SU-DHL-6 (cell line): Measurements from ENCODE around the gene KCND3.

Experiments used
- H2AFZ ChIP-seq: fragments of 200-600 bp; sonication (generic); 2 replicates; pipeline ENCODE4 v1.6.1; 2014; ENCODE audit warnings: low read depth, mild to moderate bottlenecking, moderate library complexity, mixed read lengths, antibody characterized with exemption, low read length; ENCODE audit not compliant: severe bottlenecking
- H3F3A ChIP-seq: fragments of 200-600 bp; shearing (Covaris generic); 2 replicates; pipeline ENCODE4 v1.6.0; 2016; ENCODE audit warnings: antibody characterized with exemption, mild to moderate bottlenecking; ENCODE audit not compliant: insufficient read depth
- H3K27ac ChIP-seq: fragments of 200-600 bp; sonication (generic); 2 replicates; pipeline ENCODE4 v1.5.1; 2016; ENCODE audit warnings: low read depth, mild to moderate bottlenecking, low read length, moderate library complexity, mixed read lengths
- H3K27me3 ChIP-seq: fragments of 200-600 bp; sonication (generic), shearing (Covaris generic); 2 replicates; pipeline ENCODE4 v1.6.0; 2014; ENCODE audit warnings: mild to moderate bottlenecking, low read length
- H3K36me3 ChIP-seq: fragments of 200-600 bp; sonication (generic); 2 replicates; pipeline ENCODE4 v1.6.1; 2014; ENCODE audit warnings: mild to moderate bottlenecking, low read length, mixed read lengths
- H3K4me2 ChIP-seq: fragments of 300-600, 200-600 bp; shearing (Covaris generic), sonication (generic); 2 replicates; pipeline ENCODE4 v1.6.0; 2014; ENCODE audit warnings: low read length, low read depth, mild to moderate bottlenecking; ENCODE audit not compliant: poor library complexity, severe bottlenecking
- H3K4me3 ChIP-seq: fragments of 200-600 bp; sonication (generic); 2 replicates; pipeline ENCODE4 v1.5.1; 2014; ENCODE audit warnings: antibody characterized with exemption, low read length, mild to moderate bottlenecking, mixed read lengths; ENCODE audit not compliant: insufficient read depth, poor library complexity, severe bottlenecking
- H3K79me2 ChIP-seq: fragments of 200-600 bp; sonication (generic); 2 replicates; pipeline ENCODE4 v1.6.1; 2014; ENCODE audit warnings: mild to moderate bottlenecking, low read length, moderate library complexity; ENCODE audit not compliant: insufficient read depth
- H3K9ac ChIP-seq: fragments of 200-600 bp; sonication (generic); 2 replicates; pipeline ENCODE4 v1.7.0; 2014; ENCODE audit warnings: mild to moderate bottlenecking, low read length
- H3K9me2 ChIP-seq: fragments of 200-600 bp; sonication (generic); replicated peaks from 2 replicates; pipeline ENCODE4 v1.6.1; 2014; ENCODE audit warnings: low read length; ENCODE audit not compliant: insufficient read depth
- H3K9me3 ChIP-seq: fragments of 200-600 bp; sonication (generic); 2 replicates; pipeline ENCODE4 v1.6.1; 2014; ENCODE audit warnings: low read length, mixed read lengths; ENCODE audit not compliant: insufficient read depth
- H4K20me1 ChIP-seq: fragments of 200-600 bp; sonication (generic); 2 replicates; pipeline ENCODE4 v1.6.1; 2014; ENCODE audit warnings: low read depth, mild to moderate bottlenecking, antibody characterized with exemption, low read length, moderate library complexity, mixed read lengths
- EZH2phosphoT487 ChIP-seq: fragments of 200-600 bp; sonication (generic), shearing (Covaris generic); conservative IDR thresholded peaks from 2 replicates; pipeline ENCODE4 v1.6.1; 2018; ENCODE audit warnings: mild to moderate bottlenecking, antibody characterized with exemption, low read length, moderate library complexity, mixed read lengths
- TF ChIP-seq, protein P1 (sequence below): fragments of 200-600 bp; sonication (generic); IDR thresholded peaks from one replicate; pipeline ENCODE4 v1.5.1; 2017; ENCODE audit warnings: antibody characterized with exemption, mild to moderate bottlenecking, low read length, moderate library complexity; ENCODE audit not compliant: insufficient read depth, poor library complexity, severe bottlenecking

Gene KCND3

DNA sequence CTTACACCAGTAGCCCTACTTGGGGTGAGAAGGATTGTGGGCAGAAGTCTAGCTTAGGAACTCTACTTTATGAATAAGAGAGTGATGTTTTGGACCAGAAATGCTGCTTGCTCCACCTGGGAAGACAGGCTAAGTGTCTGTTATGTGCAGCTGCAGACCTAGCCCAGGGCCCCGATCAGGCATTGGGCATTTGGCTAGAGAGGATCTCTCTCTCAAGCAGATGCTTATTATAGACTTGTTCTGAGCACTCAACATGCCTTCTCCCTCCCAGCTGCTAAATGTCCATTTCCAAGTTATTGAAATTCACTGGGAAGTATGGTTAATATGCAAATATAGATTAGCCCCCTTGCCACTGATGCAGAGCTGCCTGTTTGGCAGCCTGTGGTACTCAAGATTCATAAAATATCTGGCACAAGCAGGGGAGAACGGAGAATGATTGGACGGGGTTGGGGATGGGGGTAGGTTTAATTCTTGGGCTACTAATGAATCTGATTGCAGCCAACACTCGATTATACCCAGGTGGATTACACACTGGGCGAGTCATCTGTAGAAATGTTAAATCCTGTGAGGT lies 115.9 kb downstream of the KCND3 start:
- Histone ChIP-seq H3K9ac (no peak overlapping the region), H3K9me2 (no peaks in the 10 kb centered on the region), H3K36me3 (no peaks in the 10 kb centered on the region), H3F3A (no peaks in the 10 kb centered on the region), H3K79me2 (no peaks in the 10 kb centered on the region), H3K27ac (no peak overlapping the region), H3K9me3 (no peaks in the 10 kb centered on the region), H3K4me3 (no peak overlapping the region), H2AFZ (no peak overlapping the region), H3K4me2 (no peak overlapping the region), H4K20me1 (no peaks in the 10 kb centered on the region), H3K27me3 (no peaks in the 10 kb centered on the region)
- no peak for TF ChIP-seq EZH2phosphoT487
- TF ChIP-seq, protein P1, sequence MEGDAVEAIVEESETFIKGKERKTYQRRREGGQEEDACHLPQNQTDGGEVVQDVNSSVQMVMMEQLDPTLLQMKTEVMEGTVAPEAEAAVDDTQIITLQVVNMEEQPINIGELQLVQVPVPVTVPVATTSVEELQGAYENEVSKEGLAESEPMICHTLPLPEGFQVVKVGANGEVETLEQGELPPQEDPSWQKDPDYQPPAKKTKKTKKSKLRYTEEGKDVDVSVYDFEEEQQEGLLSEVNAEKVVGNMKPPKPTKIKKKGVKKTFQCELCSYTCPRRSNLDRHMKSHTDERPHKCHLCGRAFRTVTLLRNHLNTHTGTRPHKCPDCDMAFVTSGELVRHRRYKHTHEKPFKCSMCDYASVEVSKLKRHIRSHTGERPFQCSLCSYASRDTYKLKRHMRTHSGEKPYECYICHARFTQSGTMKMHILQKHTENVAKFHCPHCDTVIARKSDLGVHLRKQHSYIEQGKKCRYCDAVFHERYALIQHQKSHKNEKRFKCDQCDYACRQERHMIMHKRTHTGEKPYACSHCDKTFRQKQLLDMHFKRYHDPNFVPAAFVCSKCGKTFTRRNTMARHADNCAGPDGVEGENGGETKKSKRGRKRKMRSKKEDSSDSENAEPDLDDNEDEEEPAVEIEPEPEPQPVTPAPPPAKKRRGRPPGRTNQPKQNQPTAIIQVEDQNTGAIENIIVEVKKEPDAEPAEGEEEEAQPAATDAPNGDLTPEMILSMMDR = no peak

DNA sequence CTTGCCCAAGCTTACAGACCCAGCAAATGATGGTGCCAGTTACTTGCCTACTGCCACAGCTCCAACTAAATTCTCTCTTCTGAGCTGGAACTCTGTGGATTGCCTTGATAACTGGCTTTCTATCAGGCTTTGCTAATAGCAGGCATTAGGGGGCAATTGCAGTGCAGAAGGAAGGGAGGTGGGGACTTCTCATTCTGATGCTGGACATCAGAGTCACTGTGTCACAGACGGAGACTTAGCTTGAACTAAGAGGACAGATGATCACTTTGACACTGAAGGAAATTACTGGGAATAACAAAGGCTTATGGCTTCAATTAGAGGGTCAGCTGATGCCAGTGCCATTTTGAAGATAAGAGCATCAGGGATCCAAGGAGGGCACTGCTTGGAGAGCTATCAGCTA lies 119.3 kb downstream of the KCND3 start:
- H3K4me2 ChIP-seq = no peak overlapping the region
- H3F3A ChIP-seq = no peaks in the 10 kb centered on the region
- H4K20me1 ChIP-seq = no peaks in the 10 kb centered on the region
- no peak overlapping the region for H3K4me3 ChIP-seq
- no peaks in the 10 kb centered on the region for H3K27me3 ChIP-seq
- H3K79me2 ChIP-seq = no peaks in the 10 kb centered on the region
- no peaks in the 10 kb centered on the region for H3K36me3 ChIP-seq
- H3K27ac ChIP-seq = no peak overlapping the region
- H3K9me2 ChIP-seq = no peaks in the 10 kb centered on the region
- H3K9me3 ChIP-seq = no peaks in the 10 kb centered on the region
- TF ChIP-seq, protein P1 = no peak
- TF ChIP-seq EZH2phosphoT487 = no peak
- H2AFZ ChIP-seq = no peak overlapping the region
- H3K9ac ChIP-seq = no peak overlapping the region

DNA sequence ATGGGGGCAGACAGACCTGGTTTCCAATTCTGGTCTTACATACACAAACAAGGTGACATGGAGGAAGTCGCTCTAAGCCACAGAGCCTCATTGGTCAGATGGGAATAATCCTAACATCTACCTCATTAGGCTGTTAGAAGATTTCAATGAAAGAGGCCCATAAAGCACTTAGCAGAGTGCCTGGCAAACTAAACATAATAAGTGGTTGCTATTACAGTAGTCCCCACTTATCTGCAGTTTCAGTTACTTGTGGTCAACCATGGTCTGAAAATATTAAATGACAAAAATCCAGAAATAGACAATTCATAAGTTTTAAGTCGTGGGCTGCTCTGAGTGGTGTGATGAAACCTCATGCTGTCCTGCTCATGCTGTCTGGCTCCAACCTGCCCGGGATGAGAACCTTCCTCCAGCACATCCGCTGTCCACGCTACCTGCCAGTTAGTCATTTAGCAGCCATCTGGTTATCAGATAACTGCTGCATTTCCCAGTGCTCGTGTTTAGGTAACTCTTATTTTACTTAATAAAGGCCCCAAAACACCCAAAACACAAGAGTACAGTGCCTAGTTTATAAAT lies 121.5 kb downstream of the KCND3 start:
- Histone ChIP-seq H3K4me3 (no peak overlapping the region), H2AFZ (no peak overlapping the region), H3K9ac (no peak overlapping the region), H3K4me2 (no peak overlapping the region), H3F3A (no peaks in the 10 kb centered on the region), H4K20me1 (no peaks in the 10 kb centered on the region), H3K79me2 (no peaks in the 10 kb centered on the region), H3K9me3 (no peaks in the 10 kb centered on the region), H3K9me2 (no peaks in the 10 kb centered on the region), H3K36me3 (no peaks in the 10 kb centered on the region), H3K27ac (no peak overlapping the region), H3K27me3 (no peaks in the 10 kb centered on the region)
- TF ChIP-seq, protein P1 = no peak
- no peak for TF ChIP-seq EZH2phosphoT487
